Tibial artery (tissue), 4 donors: ENCODE measurements around the gene PLBD1.

Experiments used
- DNase-seq, 2 donors: peaks; one replicate each; pipeline ENCODE4 v3.0.0-alpha.2; 2019
- H3K27ac ChIP-seq, 2 donors: fragments of 200-600 bp; sonication (generic) in 1 of 2; 1 replicate in 1 of 2; 2 replicates in 1 of 2; pipeline ENCODE4 v1.5.1; 2018 to 2019; ENCODE audit warnings: mild to moderate bottlenecking in 1 of 2
- H3K27me3 ChIP-seq, 2 donors: fragments of 200-600 bp; sonication (generic) in 1 of 2; one replicate each; pipeline versions ENCODE4 v1.5.1 to v1.6.0; 2016 to 2019
- H3K36me3 ChIP-seq, 3 donors: fragments of 200-600 bp; sonication (generic) in 2 of 3; one replicate each; pipeline ENCODE4 v1.5.1; 2016 to 2019; ENCODE audit warnings: mild to moderate bottlenecking in 2 of 3
- H3K4me1 ChIP-seq, 4 donors: fragments of 200-600 bp; sonication (generic) in 2 of 4; 1 replicate in 3 of 4; 2 replicates in 1 of 4; pipeline ENCODE4 v1.5.1; 2016 to 2019
- H3K4me3 ChIP-seq, 2 donors: fragments of 200-600 bp; sonication (generic) in 1 of 2; 1 replicate in 1 of 2; 2 replicates in 1 of 2; pipeline ENCODE4 v1.5.1; 2018 to 2019; ENCODE audit warnings: mild to moderate bottlenecking in 2 of 2
- H3K9me3 ChIP-seq, 3 donors: fragments of 200-600 bp; sonication (generic) in 1 of 3; one replicate each; pipeline ENCODE4 v1.5.1; 2016 to 2019
- CTCF ChIP-seq, 2 experiments: fragments of 200-600 bp in 1 of 2; fragments of 450-650 bp in 1 of 2; IDR thresholded peaks; one replicate each; pipeline ENCODE4 v1.5.1; 2017 to 2019; ENCODE audit warnings: antibody characterized with exemption in 2 of 2, mild to moderate bottlenecking in 1 of 2, moderate library complexity in 1 of 2
- intact Hi-C: fragments of 100-400 bp; cut with DNase I; formaldehyde crosslinking; loops from one replicate; pipeline ENCODE4 v1.15.0; 2023; ENCODE audit warnings: low total_unique reads

PLBD1 gene

DNA sequence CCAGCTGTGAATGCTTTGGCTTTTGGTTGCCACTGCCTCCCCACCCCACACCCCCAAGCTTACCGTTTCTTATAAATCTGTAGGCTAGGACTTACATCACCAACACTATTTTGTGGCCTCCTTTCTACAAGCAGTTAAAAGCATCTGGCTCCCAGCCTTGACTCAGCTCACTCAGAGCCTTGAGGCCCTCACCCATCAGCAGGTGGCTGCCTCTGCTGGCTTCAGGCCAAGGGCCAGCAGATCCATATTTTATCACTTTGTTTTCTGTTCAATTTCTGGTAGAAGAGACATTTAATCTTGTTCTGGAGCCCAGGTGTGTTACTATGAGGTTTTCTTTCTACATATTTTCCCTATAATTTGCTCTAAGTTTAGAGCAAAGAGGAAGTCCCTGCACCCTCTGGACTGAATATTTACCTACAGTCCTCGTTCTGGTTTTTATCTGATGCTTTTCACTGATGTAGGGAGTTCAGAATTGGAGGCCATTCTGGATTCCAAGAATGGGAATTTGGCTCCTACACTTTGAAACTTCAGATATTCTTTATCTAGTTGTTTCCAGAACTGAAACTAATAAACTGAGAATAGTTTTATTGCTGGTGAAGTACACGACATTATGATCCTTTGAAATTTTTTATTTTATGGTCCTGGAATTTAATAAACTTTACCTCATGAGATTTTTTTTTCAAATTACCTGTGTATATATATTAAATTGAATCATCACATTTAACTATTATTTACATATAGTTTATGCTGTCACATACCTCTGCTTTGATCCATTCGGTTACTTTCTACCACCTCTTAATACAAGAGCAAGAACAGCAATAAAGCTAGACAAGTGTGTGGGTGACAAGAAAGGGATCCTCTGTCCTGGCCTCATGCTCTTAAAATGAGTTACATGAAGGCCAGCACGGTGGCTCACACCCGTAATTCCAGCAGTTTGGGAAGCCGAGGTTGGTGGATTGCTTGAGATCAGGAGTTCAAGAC lies 22.2 kb downstream of the PLBD1 start:
- DNase-seq = no peak
- Histone ChIP-seq H3K4me1 (no peaks in the 10 kb centered on the region), H3K36me3 (no peaks in the 10 kb centered on the region), H3K27ac (no peak overlapping the region), H3K9me3 (no peaks in the 10 kb centered on the region), H3K27me3 (no peaks in the 10 kb centered on the region), H3K4me3 (no peak overlapping the region)
- TF ChIP-seq CTCF (IDR thresholded peaks at IDR 0.05) = no peak
- intact Hi-C loops = no loop called here

DNA sequence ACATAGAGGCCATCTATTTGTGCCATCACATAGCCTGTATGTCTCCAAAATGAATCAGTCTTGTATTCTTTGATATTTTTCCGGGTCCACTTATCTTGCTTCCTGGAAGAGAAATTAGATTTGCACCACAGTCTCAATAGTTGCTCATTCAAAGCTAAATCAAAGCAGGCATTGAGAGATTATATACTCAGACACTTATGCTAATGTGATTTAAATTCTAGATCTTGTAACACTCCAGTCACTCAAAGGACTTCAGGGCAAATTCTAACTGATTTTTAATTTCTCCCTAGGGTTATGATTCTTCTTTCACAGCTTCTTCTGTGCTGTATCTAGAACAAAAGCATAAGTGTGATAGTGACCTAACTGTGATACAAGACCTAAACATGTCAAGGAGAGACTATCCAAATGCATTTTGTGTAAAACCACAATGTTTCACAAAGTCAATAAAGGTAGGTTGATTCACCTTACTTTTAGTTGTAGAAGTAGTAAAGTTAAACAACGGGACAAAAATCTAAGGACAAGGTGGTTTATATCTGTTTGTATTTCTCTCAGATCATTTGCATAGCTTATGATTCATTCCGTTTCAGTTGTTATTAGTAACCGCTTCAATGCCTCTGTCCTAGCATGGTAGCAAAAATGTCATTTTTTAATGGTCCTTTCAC lies 26.8 kb downstream of the PLBD1 start:
- H3K27me3 ChIP-seq = no peaks in the 10 kb centered on the region
- no peaks in the 10 kb centered on the region for H3K36me3 ChIP-seq
- H3K4me3 ChIP-seq = no peak overlapping the region
- intact Hi-C loops = no loop called here
- H3K27ac ChIP-seq = no peak overlapping the region
- no peaks in the 10 kb centered on the region for H3K4me1 ChIP-seq
- H3K9me3 ChIP-seq = no peaks in the 10 kb centered on the region
- no peak for DNase-seq
- TF ChIP-seq CTCF (IDR thresholded peaks at IDR 0.05) = no peak

- H3K27ac ChIP-seq = no peak overlapping the region
- no peak overlapping the region for H3K4me3 ChIP-seq
- no peak for TF ChIP-seq CTCF (IDR thresholded peaks at IDR 0.05)
- H3K9me3 ChIP-seq = no peaks in the 10 kb centered on the region
- intact Hi-C loops = no loop called here
- no peaks in the 10 kb centered on the region for H3K4me1 ChIP-seq
- H3K36me3 ChIP-seq = peaks cover 0 to 5% (median 0%) of the 10 kb centered on the region in 3 donors
- no peak for DNase-seq
- no peaks in the 10 kb centered on the region for H3K27me3 ChIP-seq
Observed at GRCh38 chr12:14537088-14537487, 30.6 kb downstream of the PLBD1 start.

- Histone ChIP-seq H3K27ac (no peak overlapping the region), H3K4me3 (no peak overlapping the region), H3K9me3 (no peaks in the 10 kb centered on the region), H3K4me1 (no peaks in the 10 kb centered on the region), H3K36me3 (peaks cover 0 to 5% (median 0%) of the 10 kb centered on the region in 3 donors), H3K27me3 (no peaks in the 10 kb centered on the region)
- intact Hi-C loops = no loop called here
- no peak for DNase-seq
- TF ChIP-seq CTCF (IDR thresholded peaks at IDR 0.05) = no peak
Observed at GRCh38 chr12:14532152-14532551, 35.5 kb downstream of the PLBD1 start.

DNA sequence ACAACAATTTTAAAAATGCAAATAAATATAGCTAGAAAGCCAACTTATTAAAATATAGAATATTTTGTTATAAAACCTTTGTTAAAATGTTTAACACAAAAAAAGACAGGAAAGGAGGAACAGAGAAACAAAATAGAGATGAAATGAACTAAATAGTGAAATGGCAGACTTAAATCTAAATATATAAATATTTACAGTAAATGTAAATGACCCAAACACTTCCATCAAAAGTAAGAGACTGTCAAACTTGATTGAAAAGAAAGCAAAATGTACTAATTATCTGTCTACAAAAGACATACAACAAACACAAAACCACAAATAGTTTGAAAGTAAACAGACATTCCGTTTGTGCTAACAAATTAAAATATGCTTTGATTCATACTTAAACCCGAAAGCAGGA lies 41.7 kb downstream of the PLBD1 start:
- DNase-seq = no peak
- H3K27me3 ChIP-seq = no peaks in the 10 kb centered on the region
- TF ChIP-seq CTCF (IDR thresholded peaks at IDR 0.05) = no peak
- H3K9me3 ChIP-seq = peaks cover 0 to 36% (median 33%) of the 10 kb centered on the region in 3 donors
- no peak overlapping the region for H3K4me3 ChIP-seq
- H3K36me3 ChIP-seq = no peaks in the 10 kb centered on the region
- intact Hi-C loops = no loop called here
- no peaks in the 10 kb centered on the region for H3K4me1 ChIP-seq
- no peak overlapping the region for H3K27ac ChIP-seq
